ENCODE results near the gene RGL3. TPM values are rescaled to one million over a fixed set of nuclear protein-coding genes. Genes with fewer than 3 reads are reported as not detected.
A peak's percentile ranks its signal among the peaks of the same experiment; 100 is the strongest.

Gene RGL3
- total and polyA plus RNA-seq, 2 of the 4 experiments (the other 2 are of a cell fraction): 0.18 to 0.62 TPM

DNA sequence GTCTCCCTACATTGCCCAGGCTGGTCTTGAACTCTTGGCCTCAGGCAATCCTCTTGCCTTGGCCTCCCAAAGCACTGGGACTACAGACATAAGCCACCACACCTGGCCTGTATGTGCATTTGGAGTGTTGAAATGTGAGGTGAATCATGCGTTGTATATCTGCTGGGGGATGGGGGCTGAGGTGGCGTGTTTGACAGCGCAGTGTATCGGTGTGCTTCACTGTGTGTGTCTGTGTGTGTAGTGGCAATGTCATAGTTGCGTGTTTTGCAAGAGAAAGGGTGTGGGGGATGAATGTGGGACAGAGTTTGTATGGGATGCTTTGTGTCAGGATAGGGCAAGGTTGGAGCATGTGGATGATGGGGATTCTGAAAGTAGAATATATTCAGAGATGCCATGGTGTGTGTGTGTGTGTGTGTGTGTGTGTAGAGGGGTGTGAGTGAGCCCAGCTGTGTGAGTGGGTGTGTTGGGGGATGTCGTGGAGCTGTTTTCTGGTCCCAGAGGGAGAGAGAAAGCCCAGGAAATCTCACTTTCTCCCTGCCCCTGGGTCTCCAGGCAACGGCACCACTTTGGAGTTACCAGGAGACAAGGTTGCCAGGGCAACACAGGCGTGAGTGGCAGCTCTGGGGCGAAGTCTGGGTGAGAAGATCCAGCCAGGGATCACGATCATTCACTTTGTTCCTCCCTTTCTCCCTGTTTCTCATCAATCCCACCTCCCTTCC is 45.8 kb downstream of the RGL3 start:
- TF ChIP-seq MXI1 (IDR thresholded peaks at IDR 0.05; ENCODE audit: borderline replicate concordance, low read depth, low read length): peak; percentile 38; the same call in 1 of the 2 replicates
- no peak for TF ChIP-seq CTCF (conservative IDR thresholded peaks at IDR 0.05; ENCODE audit: low read depth, low read length)
- dilution Hi-C loops (cut with HindIII; ENCODE audit: low sequenced_read_pairs, unreplicated experiment) (no loop called here), in situ Hi-C loops (cut with MboI; ENCODE audit: low sequenced_read_pairs) (no loop called here), intact Hi-C loops (cut with micrococcal nuclease) (no loop called here)
- Histone ChIP-seq H4K20me1 (ENCODE audit: insufficient read depth, low read length) (peaks cover 10% of the 10 kb centered on the region; the same call in 1 of the 2 replicates), H2BK5ac (ENCODE audit: low read depth, low read length, poor library complexity, severe bottlenecking) (no peak overlapping the region), H3K9me3 (ENCODE audit: control insufficient read depth, insufficient read depth, low read length) (no peaks in the 10 kb centered on the region), H3K9ac (ENCODE audit: low read depth, low read length) (no peak overlapping the region; the same call in 1 of the 2 replicates), H3K4me2 (ENCODE audit: low read depth, low read length) (no peak overlapping the region), H2AFZ (replicated peaks; ENCODE audit: low read length, poor library complexity) (peak overlapping the region; percentile 49), H2AK9ac (replicated peaks; ENCODE audit: low read depth, low read length, poor library complexity) (no peak overlapping the region), H2BK15ac (ENCODE audit: low read depth, low read length) (no peak overlapping the region), H4K5ac (ENCODE audit: low read depth, low read length) (no peak overlapping the region), H3K27me3 (ENCODE audit: control insufficient read depth, insufficient read depth, low read length) (no peaks in the 10 kb centered on the region), H3K36me3 (ENCODE audit: control insufficient read depth, insufficient read depth, low read length) (no peaks in the 10 kb centered on the region), H3K4me3 (ENCODE audit: insufficient read depth, low read depth, low read length) (no peak overlapping the region), H4K91ac (ENCODE audit: insufficient read depth, low read depth, low read length) (no peak overlapping the region), H3K18ac (ENCODE audit: low read depth, low read length) (no peak overlapping the region), H3K27ac (ENCODE audit: insufficient read depth, low read length) (no peak overlapping the region), H2BK20ac (ENCODE audit: low read depth, low read length) (no peak overlapping the region), H2AK5ac (ENCODE audit: low read depth, low read length) (peak overlapping the region; percentile 21; the same call in 1 of the 2 replicates), H2BK120ac (ENCODE audit: low read depth, low read length) (no peak overlapping the region), H3K4ac (ENCODE audit: low read depth, low read length) (no peak overlapping the region), H3K4me1 (ENCODE audit: control insufficient read depth, insufficient read depth, low read length) (peaks cover 18% of the 10 kb centered on the region), H3K14ac (replicated peaks; ENCODE audit: low read depth, low read length) (no peak overlapping the region), H3K79me1 (ENCODE audit: low read depth in 1 of 2, low read length in 2 of 2) (peaks cover 0 to 21% of the 10 kb centered on the region in 2 experiments; a peak in 2 of 4 replicates), H4K8ac (ENCODE audit: low read depth in 2 of 2, low read length in 2 of 2) (peak overlapping the region in 1 of 2 experiments; percentile 82; a peak in 2 of 4 replicates), H3K56ac (ENCODE audit: extremely low read depth, insufficient read depth, low read length) (no peak overlapping the region), H3K9me1 (ENCODE audit: insufficient read depth, low read length) (peaks cover 23% of the 10 kb centered on the region), H3K23ac (ENCODE audit: low read depth, low read length) (no peak overlapping the region)
- ChIA-PET POLR2A (ENCODE audit: unreplicated experiment) (no interaction called here), CTCF (interaction anchor here (0.6 kb wide), 1 partner anchor 428 kb away, joined by 3 read pairs; no protein-coding TSS in a partner anchor)
- no peak for DNase-seq
- 86% methylated on average over 5 of the region's 10 CpGs; no CpG with 5 or more reads in 1 of the 2 experiments for WGBS, 2 experiments (ENCODE audit: extremely low coverage in 2 of 2, insufficient read length in 1 of 2)
- no TSS peak for BruUV-seq (replicated peaks)
- ATAC-seq (ENCODE audit: low read depth): no peak

Data from IMR-90 (cell line).